Esophagus squamous epithelium (tissue), 4 donors: ENCODE results near the gene HBM.

Experiments
- CTCF ChIP-seq, 6 experiments: fragments of 450-650 bp in 4 of 6; fragments of 200-600 bp in 2 of 6; sonication (generic) in 2 of 6; IDR thresholded peaks; one replicate each; pipeline ENCODE4 v1.5.1; 2016 to 2019; ENCODE audit warnings: antibody characterized with exemption in 6 of 6, mild to moderate bottlenecking in 4 of 6, moderate library complexity in 4 of 6
- POLR2A ChIP-seq, 4 donors: fragments of 450-650 bp; IDR thresholded peaks; one replicate each; pipeline ENCODE4 v1.6.1; 2017; ENCODE audit warnings: antibody characterized with exemption in 4 of 4, mild to moderate bottlenecking in 4 of 4, moderate library complexity in 3 of 4

DNA sequence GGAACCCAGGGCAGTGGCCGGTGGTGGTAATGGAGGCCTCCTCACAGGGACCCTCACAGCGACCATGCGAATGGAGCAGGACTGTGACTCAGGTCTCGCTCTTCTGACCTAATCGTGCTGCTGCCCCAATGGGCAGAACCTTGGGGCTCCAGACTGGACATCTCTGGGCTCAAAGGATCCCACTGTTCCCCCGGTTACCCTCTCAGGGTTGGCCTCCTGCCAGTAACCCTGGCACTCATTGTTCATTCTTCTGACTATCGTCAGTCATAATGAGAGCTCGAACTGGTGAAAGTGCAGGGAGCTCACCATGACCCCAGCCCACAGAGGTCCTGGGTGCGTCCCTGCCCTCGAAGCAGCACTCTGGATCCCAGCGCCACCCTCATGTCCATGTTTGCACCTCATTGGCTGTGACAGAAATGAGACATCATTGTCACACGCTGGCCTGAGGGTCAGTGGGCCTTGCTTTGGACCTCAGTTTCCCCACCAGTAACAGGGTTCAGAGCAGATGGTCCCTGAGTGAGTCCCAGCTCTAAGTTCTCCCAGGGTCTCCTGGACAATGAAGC lies 23.3 kb upstream of the HBM start:
- no peak for TF ChIP-seq CTCF (IDR thresholded peaks at IDR 0.05)
- TF ChIP-seq POLR2A (IDR thresholded peaks at IDR 0.05), result no peak
